SKM-1 (cell line): ENCODE results near the gene IRGC.

Experiments used
- DNase-seq: peaks from one replicate; lab custom pipeline; 2025; ENCODE audit not compliant: unreplicated experiment; lab: John Stamatoyannopoulos, UW

IRGC gene

GRCh38 chr19:43721469-43722048 is 5.7 kb downstream of the IRGC start:
- no peak for DNase-seq

GRCh38 chr19:43723588-43723987 is 7.7 kb downstream of the IRGC start:
- no peak for DNase-seq

GRCh38 chr19:43724896-43725295 is 9.0 kb downstream of the IRGC start:
- no peak for DNase-seq

GRCh38 chr19:43725468-43725867 is 9.6 kb downstream of the IRGC start:
- no peak for DNase-seq

GRCh38 chr19:43726736-43727592 is 11.1 kb downstream of the IRGC start:
- no peak for DNase-seq

GRCh38 chr19:43727593-43727853 is 11.6 kb downstream of the IRGC start:
- no peak for DNase-seq

GRCh38 chr19:43729919-43730318 is 14.0 kb downstream of the IRGC start:
- no peak for DNase-seq

GRCh38 chr19:43731346-43731745 is 15.5 kb downstream of the IRGC start:
- DNase-seq = no peak

- no peak for DNase-seq
Observed at GRCh38 chr19:43731846-43732245, 16.0 kb downstream of the IRGC start.

GRCh38 chr19:43735013-43735412 is 19.1 kb downstream of the IRGC start:
- no peak for DNase-seq

GRCh38 chr19:43735957-43736356 is 20.1 kb downstream of the IRGC start:
- no peak for DNase-seq

- DNase-seq = no peak
Observed at GRCh38 chr19:43738780-43739211, 22.9 kb downstream of the IRGC start.

- DNase-seq = no peak
Observed at GRCh38 chr19:43739439-43740235, 23.8 kb downstream of the IRGC start.

GRCh38 chr19:43741075-43741825 is 25.4 kb downstream of the IRGC start:
- no peak for DNase-seq

- no peak for DNase-seq
Observed at GRCh38 chr19:43743059-43743458, 27.2 kb downstream of the IRGC start.

GRCh38 chr19:43747557-43748204 is 31.8 kb downstream of the IRGC start:
- DNase-seq = no peak

GRCh38 chr19:43748205-43748594 is 32.3 kb downstream of the IRGC start:
- DNase-seq = no peak

GRCh38 chr19:43748685-43749084 is 32.8 kb downstream of the IRGC start:
- DNase-seq = no peak

- DNase-seq = no peak
Observed at GRCh38 chr19:43749152-43749551, 33.3 kb downstream of the IRGC start.

GRCh38 chr19:43749898-43750297 is 34.0 kb downstream of the IRGC start:
- no peak for DNase-seq
